ENCODE data around the gene ERC1. TPM values are rescaled to one million over a fixed set of nuclear protein-coding genes. Genes with fewer than 3 reads are reported as not detected.
A peak's percentile ranks its signal among the peaks of the same experiment; 100 is the strongest.

ERC1 gene
- total RNA-seq, 2 donors from 2014 or later = 26.9 to 41.9 TPM

- intact Hi-C loops (cut with DNase I) = no loop called here
These were observed 541.5 kb downstream of the ERC1 start for GRCh38 chr12:1532375-1533165.

GRCh38 chr12:1533205-1533601 lies 542.2 kb downstream of the ERC1 start:
- no peaks in the 10 kb centered on the region for H3K4me1 ChIP-seq
- no peaks in the 10 kb centered on the region for H3K36me3 ChIP-seq
- no peak for TF ChIP-seq CTCF (IDR thresholded peaks at IDR 0.05)
- H3K4me3 ChIP-seq = no peak overlapping the region
- no peaks in the 10 kb centered on the region for H3K9me3 ChIP-seq
- peak overlapping the region in 1 of 2 donors; percentile 26 for H3K9ac ChIP-seq (ENCODE audit: low read depth in 2 of 2, low read length in 2 of 2)
- no peak for DNase-seq
- intact Hi-C loops (cut with DNase I) = no loop called here
- peaks cover 17% of the 10 kb centered on the region for H3K27me3 ChIP-seq
- peak overlapping the region; percentile 7 for H3K27ac ChIP-seq

More at GRCh38 chr12:1532375-1533165, 541.5 kb downstream of the ERC1 start:
- peak overlapping the region; percentile 7 for H3K27ac ChIP-seq
- H3K4me3 ChIP-seq = no peak overlapping the region
- no peak for TF ChIP-seq CTCF (IDR thresholded peaks at IDR 0.05)
- peaks cover 17% of the 10 kb centered on the region for H3K27me3 ChIP-seq
- H3K9me3 ChIP-seq = no peaks in the 10 kb centered on the region
- H3K9ac ChIP-seq (ENCODE audit: low read depth in 2 of 2, low read length in 2 of 2) = no peak overlapping the region
- no peaks in the 10 kb centered on the region for H3K36me3 ChIP-seq
- H3K4me1 ChIP-seq = no peaks in the 10 kb centered on the region
- no peak for DNase-seq

GRCh38 chr12:1533602-1534304 lies 542.7 kb downstream of the ERC1 start:
- intact Hi-C loops (cut with DNase I) = no loop called here
- Histone ChIP-seq H3K9ac (ENCODE audit: low read depth in 2 of 2, low read length in 2 of 2) (no peak overlapping the region), H3K4me3 (no peak overlapping the region), H3K4me1 (no peaks in the 10 kb centered on the region), H3K9me3 (no peaks in the 10 kb centered on the region), H3K36me3 (no peaks in the 10 kb centered on the region), H3K27me3 (peaks cover 17% of the 10 kb centered on the region), H3K27ac (no peak overlapping the region)
- TF ChIP-seq CTCF (IDR thresholded peaks at IDR 0.05) = no peak
- DNase-seq = no peak

GRCh38 chr12:1534748-1535147 lies 543.7 kb downstream of the ERC1 start:
- no peak overlapping the region for H3K9ac ChIP-seq (ENCODE audit: low read depth in 2 of 2, low read length in 2 of 2)
- H3K27ac ChIP-seq = no peak overlapping the region
- H3K4me1 ChIP-seq = no peaks in the 10 kb centered on the region
- no peak for TF ChIP-seq CTCF (IDR thresholded peaks at IDR 0.05)
- peaks cover 17% of the 10 kb centered on the region for H3K27me3 ChIP-seq
- H3K9me3 ChIP-seq = no peaks in the 10 kb centered on the region
- H3K4me3 ChIP-seq = no peak overlapping the region
- no peaks in the 10 kb centered on the region for H3K36me3 ChIP-seq
- DNase-seq = no peak
- intact Hi-C loops (cut with DNase I) = no loop called here

- H3K27ac ChIP-seq = no peak overlapping the region
- H3K9me3 ChIP-seq = no peaks in the 10 kb centered on the region
- no peaks in the 10 kb centered on the region for H3K36me3 ChIP-seq
- H3K4me1 ChIP-seq = no peaks in the 10 kb centered on the region
- no peak overlapping the region for H3K9ac ChIP-seq (ENCODE audit: low read depth in 2 of 2, low read length in 2 of 2)
- peaks cover 8% of the 10 kb centered on the region for H3K27me3 ChIP-seq
- TF ChIP-seq CTCF (IDR thresholded peaks at IDR 0.05) = no peak
- no peak for DNase-seq
- intact Hi-C loops (cut with DNase I) = no loop called here
- H3K4me3 ChIP-seq = no peak overlapping the region
These were observed 545.8 kb downstream of the ERC1 start for GRCh38 chr12:1536817-1537216.

All from colonic mucosa (tissue), 4 donors.